CD4-positive, alpha-beta T cell treated with Interferon gamma for 1 hour (primary cell): ENCODE data around the gene SEMA3F.
A peak's percentile ranks its signal among the peaks of the same experiment; 100 is the strongest.
"Not testable (repeated sequence)": the region's sequence is repeated elsewhere in the genome, so short reads cannot be mapped to it uniquely, and the experiment has no call there.

Experiments used
- DNase-seq: peaks from one replicate; pipeline ENCODE4 v3.0.0-alpha.2; 2020

The SEMA3F gene

DNA sequence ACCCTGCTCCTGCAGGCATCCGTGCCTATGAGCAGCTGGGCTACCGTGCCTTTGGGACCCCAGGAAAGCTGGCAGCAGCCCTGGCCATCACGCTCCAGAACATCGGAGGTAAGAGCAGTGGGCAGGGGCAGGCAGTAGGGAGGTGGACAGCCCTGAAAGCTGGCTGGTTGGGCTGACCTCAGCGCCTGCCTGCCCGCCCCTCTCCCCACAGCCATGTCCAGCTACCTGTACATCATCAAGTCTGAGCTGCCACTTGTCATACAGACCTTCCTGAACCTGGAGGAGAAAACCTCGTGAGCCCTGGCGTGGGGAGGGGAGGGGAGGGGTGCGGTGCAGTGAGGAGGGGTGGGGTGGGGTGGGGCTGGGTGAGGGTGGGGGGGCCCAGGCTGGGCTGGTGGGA is 60.4 kb downstream of the SEMA3F start:
- DNase-seq, result no peak

DNA sequence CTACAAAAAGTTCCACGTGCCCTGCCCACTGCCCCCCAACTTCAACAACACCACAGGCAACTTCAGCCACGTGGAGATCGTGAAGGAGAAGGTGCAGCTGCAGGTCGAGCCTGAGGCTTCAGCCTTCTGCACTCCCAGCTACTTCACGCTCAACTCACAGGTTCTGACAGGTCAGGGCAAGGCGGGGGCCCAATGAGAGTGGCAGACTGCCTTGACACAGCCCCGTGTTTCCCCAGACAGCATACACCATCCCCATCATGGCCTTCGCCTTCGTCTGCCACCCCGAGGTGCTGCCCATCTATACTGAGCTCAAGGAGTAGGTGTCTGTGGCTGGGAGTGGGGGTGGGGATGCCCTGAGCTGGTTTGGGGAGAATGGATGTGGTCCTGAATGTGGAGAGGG is 62.6 kb downstream of the SEMA3F start:
- DNase-seq, result no peak

DNA sequence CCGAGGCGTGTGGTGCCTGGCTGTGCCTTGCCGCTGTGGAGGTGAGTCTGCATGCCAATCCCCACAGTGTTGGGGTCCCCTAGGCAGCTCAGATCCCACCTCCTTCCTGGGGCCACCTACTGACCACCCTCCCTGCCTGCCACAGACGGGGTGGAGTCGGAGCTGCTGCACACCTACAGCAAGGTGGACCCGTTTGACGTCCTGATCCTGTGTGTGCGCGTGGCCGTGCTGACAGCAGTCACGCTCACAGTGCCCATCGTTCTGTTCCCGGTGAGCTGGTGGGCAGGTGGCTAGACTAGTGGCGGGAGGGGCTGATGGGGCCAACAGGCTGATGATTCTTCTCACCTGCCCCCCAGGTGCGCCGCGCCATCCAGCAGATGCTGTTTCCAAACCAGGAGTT is 63.3 kb downstream of the SEMA3F start:
- no peak for DNase-seq

DNA sequence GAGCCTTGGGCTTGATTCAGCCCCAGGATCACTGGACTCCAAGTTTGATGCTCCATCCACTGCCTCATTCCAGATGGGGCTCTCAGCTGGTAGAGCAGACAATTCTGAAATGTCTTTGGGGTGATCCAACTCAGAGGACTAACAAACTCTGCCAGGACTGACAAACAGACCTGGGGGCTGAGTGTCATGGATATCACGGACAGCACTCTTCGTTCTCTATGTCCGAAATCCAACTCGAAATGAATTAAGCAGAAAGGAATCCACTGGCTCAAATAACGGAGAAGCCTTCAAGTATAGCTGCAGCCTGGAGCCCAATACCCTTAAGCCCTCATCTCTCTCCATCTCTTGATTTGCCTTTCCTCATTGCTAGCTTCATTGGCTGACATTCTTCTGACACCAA is 64.2 kb downstream of the SEMA3F start:
- DNase-seq, result no peak

DNA sequence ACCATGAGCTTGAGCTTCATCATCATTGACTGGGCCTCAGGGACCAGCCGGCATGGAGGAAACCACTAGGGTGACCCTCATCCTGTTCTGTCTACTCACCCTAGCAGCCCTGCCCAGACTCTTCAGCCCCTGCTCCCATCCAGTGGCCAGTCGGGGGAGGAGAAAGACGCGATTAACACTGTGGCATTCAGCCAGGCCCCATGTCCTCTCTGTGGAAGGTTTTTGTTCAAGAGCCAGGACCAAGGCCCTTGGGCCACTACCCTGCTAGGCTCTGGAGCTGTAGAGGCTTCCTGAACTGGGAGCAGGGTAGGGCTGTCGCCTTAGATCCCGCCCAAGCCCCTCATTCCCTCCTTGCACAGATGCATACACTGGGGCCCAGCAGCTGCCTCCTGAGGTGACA is 65.0 kb downstream of the SEMA3F start:
- DNase-seq, result no peak

DNA sequence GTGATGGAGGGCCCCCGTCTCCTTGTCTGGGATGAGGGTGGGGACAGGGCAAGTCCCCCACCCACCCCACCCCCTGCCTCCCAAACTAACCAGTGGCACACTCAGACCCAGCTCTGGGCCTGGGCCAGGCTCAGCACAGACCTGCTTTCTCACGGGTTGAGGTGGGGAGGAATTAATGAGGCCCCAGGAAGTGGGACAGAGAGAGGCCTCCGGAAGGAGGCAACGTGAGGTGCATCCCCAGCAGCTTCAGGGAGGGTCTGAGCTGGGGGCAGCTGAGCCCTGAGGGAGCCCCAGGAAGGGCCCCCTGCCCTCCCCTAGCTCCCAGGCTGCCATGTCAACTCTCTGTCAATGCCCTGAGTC is 65.9 kb downstream of the SEMA3F start:
- no peak for DNase-seq

DNA sequence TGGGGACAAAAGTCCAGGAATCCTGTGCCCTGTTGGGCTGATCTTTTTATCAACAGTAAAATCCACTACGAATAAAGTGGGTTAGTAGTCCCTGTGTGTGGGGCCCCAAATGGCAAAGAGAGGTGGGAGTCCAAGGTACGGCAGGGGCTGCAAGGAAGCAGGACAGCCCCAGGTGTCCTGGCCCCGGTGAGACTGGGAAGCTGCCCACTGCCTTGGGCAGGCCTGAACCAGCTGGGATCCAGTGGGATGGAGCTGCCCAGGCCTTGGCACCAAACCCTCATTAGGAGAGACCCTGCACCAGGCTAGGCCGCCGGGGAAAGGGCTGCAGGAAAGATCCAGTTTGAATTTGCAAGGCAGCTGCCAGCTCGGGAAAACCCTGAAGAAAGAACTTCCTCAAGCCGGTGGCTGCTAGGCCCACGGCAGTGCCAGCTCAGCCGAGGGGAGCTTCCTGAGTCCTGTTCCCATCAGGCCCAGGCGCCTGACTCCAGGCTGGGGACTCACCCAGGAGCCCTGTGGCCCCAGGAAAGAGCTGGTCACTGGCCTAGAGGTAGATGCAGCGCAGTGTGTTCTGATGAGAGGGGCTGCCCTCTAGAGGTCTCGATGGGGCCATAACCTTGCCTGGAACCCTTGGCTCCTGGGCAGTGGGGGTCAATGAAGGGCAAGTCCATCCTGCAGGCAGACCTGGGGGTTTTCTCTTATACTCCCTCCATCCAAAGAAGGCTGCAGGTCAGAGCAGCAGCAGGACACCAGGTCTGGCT is 66.5 kb downstream of the SEMA3F start:
- DNase-seq, result no peak

DNA sequence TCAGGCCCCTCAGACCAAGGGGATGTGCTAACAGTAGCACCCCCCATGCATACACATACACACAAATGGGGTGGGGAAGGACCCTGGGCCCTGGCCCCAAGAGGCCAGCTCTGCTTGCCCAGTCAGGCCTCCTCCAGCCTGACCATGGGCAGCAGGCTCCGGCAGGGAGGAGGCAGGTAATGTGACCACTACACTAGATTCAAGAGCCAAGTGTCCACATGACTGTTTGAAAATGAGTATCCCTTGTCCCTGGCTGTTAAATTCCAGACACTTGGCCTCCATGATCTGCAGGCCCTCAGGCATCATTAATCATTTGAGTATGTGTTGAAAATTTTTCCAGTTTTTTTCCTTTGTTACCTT is 67.0 kb downstream of the SEMA3F start:
- DNase-seq, result no peak

DNA sequence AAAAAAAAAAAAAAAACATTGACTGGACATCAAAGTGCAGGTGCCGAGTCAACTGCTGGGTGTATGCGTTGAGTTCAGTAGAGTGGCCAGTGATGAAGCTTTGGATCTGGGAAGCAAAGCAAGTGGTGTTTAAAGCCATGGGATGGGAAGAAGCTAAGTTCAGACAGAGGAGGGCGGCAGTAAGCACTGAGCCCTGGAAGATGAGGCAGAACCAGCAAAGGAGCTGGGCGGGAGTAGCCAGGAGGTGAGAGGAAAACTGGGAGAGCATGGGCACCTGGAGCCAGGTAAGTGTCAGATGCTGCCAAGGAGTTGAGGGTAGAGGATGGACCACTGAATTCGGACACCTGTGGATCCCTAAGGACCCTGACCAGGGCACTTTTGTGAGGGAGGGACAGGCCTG is 69.5 kb downstream of the SEMA3F start:
- DNase-seq, result no peak

DNA sequence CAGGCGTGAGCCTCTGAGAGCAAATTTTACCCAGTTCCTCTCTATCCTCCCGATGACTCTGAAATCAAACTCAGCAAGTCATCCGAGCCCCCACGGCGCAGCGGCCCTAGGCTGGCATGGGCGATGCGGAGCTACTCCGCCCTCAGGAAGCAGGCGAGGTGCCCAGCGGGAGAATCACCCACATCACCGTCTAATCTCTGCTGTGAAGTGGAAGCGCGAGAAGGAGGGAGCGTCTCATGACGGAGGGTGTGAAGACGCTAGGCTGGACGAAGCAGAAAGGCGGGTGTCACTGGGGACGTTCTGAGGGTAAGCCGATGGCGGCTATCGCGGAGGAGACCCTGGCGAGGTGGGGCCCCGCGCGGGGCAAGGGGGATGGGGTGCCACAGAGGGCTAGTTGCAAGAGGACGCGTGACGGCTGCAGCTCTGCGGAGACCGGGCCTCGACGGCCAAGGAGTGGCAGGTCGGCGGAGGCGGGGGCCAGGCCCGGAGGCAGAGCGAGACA is 71.8 kb downstream of the SEMA3F start:
- no peak for DNase-seq

DNA sequence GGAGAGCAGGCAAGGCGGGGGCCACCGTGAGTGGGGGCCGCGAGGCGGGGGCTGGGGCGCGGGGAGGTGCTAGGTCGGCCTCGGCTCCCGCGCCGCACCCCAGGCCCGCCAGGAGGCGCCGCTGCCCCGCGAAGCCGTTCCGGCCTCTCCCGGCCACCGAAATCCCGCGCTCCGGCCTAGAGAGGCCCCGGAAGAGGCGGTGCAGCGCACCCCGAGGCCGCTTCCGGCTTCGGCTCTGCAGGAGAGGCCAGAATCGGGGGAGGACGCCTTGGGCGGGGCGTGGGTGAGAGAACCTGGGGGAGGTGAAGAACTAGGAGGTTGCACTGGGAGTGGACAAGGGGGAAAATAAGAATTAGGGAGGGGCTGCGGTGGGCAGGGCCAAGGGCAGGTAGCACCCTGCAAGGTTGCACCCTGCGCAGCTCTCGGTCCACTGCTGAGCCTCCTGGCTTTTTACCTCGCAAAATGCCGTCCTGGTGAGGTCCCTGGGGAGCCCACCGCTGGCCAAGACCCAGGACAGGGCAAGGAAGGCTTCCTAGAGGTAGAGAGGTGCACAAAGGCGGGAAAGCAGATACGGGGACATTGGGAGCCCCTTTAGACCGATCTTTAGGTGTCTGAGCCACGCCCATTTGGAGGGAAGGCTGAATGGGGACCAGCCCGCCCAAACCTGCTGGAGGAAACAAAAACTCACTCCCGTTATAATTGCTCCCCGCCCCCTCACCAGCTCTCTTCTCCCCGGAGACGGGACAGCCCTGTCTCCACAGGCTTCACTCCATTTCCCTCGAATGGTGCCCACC is 72.5 kb downstream of the SEMA3F start:
- peak; percentile 90 for DNase-seq

DNA sequence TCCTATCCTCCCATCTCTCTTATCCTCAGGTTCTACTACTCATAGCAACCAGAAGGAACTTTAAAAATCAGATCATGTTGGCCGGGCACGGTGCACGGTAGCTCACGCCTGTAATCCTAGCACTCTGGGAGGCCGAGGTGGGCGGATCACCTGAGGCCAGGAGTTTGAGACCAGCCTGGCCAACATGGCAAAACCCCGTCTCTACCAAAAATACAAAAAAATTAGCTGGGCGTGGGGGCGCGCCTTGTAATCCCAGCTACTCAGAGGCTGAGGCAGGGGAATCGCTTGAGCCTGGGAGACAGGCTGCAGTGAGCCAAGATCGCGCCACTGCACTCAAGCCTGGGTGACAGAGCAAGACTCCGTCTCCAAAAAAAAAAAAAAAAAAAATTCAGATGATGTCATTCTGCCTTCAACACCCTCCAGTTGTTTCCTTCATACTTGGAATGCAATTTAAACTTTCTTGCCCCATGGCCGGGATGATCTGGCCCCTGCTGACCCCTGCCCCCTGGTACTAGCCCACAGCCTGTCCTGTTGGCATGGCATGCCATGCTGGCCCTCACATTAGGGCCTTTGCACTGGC is 73.2 kb downstream of the SEMA3F start:
- not testable (repeated sequence) for DNase-seq

DNA sequence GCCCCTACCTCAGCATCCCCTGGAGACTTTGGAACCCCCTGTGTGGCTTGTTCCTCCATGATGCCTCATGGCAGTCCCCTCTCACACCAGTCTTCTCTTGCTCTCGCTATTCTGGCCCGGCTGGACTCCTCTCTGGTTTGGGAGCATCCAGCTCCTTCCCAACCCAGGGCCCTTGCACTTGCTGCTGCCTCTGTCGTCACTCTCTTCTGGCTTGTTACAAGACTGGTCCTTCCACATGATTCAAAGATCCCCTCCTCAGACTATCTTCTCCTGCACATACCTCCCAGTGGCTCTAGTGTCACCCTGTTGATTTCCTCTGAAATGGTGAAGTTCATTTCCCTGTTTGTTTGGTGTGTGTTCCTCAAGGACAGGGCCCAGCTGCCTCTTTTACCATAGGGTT is 74.4 kb downstream of the SEMA3F start:
- DNase-seq, result no peak

DNA sequence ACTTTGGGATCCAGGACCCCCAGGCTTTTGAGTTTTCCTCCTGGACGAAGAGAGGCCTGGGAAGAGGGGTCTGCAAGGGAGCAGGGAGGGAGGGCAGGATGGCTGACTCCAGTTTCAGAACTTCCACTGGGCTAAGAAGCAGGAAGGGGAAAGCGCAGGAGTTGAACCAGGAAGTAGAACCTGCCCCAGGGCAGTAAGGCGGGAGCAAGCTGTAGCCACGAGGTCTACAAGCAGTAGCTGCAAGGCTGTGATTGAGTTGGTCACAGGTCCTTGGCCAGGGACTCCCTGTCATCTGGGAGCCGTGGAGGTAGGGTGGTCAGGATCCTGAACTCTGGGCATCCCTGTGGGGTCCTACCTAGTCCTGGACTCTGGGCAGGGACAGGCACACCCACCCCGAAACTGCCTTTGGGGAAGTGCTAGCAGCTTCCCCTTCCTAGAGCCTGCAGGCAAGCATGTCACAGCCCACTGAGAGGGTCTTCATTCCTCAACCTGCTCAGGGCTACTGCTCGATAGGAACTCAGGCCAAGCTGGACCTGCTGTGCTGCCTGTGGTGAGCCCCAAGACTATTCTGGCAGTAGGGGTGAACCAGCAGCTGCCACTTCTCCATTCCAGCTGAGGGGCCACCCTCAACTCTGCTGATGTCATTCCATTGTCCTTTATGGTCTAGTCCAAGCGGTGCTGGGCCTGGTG is 75.1 kb downstream of the SEMA3F start:
- DNase-seq, result peak; percentile 17

DNA sequence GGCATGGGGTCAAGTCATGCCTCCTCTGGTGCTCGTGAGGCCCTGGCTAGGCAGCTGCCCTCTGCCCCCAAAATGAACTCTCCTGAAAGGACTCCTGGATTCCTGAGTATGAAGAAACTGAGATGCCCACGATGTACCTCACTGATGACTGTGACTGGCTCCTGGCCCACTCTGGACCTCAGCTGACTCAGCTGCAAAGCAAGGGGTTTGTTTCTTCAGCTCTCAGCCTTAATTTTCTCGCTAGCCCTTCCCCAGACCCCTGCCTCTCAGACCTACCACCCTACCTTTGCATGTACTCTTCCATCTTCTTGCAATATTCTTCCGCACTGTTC is 75.6 kb downstream of the SEMA3F start:
- DNase-seq, result no peak

DNA sequence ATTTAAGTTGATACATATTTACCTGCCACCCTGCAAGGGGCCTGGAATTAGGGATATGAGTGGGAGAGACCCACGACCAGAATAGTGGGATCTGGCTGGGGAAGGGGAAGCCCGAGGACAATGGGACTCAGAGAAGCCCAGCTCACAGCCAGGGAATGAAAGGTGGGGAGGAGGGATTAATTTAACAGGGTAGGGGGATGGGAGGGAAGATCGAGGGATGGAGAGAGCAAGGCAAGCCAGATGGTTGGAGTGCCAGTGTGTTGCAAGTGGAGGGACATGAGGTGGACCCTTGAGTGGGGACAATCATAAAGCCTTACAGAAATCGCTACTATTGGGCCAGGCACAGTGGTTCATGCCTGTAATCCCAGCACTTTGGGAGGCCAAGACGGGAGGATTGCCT is 76.5 kb downstream of the SEMA3F start:
- DNase-seq, result no peak

DNA sequence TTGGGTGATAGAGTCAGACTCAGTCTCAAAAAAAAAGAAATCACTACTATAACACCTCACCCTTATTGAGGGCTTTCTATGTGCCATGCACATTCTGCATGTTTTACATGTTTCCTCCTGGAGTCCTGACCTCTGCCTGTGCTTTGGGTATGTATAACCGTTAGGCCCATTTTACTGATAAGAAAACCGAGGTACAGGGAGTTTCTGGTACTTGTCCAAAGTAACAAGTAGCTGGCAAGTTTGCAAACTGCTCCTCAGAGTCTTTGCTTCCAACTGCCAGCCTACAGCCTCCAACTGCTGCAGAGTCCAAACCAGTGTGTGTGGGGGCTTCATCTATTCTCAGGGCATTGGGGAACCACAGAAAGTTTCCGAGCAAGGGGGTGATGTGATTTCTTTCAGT is 77.2 kb downstream of the SEMA3F start:
- no peak for DNase-seq

DNA sequence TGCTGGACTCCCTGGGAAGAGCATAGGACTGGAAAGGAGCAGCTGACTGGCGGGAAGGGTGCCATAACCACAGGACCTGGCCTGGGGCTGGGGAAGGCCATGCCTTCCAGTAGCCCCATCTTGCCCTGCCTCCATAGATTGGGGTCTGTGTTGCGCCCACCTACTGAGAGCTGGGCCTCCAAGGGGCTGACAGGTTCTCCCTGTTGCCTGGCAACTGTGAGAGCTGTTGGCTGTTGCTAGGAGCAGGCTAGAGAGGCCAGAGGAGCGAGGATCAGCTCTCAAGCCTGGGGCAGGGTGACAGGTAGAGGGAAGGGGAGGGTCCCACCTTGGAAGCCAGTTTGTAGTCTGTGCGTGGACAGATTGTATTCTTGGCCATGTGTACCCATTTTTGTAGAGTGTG is 78.1 kb downstream of the SEMA3F start:
- DNase-seq, result no peak

DNA sequence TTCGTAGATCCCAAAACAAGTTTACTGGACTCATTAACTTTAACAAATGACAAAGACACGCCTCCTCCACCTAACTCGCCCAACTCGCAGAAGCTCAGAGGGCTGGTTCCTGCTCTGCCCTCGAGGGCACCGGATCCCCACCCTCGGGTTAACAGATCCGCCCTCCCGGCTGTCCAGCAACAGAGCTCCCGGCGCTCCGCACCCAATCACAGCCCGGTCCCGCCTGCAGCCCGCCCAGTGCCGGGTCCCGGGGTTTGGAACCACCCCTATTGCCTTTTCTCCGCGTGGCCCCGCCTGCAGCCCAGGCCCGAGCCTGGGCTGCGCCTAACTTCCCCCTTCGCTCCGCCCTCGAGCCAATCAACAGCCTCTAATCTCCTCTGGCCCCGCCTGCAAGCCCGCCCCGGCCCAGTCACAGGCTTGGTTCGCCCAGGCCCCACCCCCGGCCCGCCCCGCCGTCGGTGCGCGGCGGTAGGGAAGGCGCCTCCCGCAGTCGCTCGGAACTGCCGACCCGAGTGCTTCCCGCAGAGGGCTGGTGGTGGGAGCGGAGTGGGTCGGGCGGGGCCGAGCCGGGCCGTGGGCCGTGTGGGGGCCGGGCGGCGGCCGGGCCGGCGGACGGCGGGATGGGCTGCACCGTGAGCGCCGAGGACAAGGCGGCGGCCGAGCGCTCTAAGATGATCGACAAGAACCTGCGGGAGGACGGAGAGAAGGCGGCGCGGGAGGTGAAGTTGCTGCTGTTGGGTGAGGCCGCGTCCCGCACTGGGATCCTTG is 80.8 kb downstream of the SEMA3F start, which contains the start of gene GNAI2:
TSS of gene GNAI2 (plus strand) at position 489 of the 768 bp plus-strand sequence. CDS start at position 621, 132 bp downstream.
- peak; percentile 99 for DNase-seq

DNA sequence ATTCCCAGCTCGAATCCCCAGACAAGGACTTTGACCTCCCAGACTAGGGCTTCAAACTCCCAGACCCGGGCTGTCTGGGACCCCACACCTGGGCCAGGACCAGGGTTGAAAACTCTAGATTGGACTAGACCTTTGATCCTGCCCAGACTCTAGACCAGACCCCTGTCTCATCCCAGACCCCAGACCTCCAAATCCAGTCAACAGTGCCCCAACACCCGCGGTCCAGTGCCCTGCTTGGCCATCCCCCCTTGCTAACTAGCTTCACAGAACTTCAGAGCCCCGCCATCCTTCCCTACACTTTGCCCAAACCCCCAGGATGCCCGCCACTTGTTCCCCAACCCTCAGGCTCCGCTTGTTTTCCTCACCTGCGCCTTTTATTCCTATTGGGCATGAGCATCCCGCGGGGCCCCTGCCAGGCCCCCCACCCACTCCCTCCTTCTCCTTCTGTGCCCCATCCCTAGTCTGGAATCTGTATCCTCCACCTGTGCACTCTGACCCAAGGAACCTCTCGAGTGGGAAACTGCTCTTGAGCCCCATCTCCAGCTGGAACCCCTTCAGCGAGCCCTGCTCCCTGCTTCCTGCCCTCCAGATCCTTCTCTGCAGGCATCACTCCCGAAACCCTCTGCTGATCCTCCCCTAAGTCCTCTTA is 81.5 kb downstream of the SEMA3F start:
- no peak for DNase-seq

DNA sequence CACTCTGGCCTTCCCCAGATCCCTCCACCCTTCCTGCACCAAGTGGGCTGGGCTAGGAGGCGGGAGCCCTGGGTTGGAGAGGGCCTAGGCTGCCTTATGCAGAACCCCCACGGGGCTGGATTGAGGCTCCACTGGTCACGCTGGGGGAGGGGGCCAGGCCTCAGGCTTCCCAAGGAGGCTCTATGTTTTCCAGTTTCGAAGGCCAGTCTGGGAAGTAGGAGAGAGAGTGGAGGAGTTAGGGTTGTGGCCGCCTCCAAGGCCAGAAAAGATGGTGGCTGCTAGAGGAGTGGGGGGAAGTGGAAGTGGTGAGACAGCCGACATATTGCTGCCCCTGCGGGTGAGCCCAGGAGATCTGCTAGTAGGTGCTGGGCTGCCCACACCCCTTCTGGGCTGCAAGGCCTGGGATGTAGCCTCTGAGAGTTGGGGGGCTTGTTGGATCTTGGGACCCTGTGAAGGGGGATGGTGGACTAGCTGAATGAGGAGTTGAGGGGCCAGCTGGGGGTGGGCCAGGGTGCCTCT is 82.1 kb downstream of the SEMA3F start:
- DNase-seq, result peak; percentile 27
